MM.1S (cell line): ENCODE data around the gene WDR54.

Source experiments
- DNase-seq: peaks from one replicate; pipeline ENCODE4 v3.0.0-alpha.2; 2015
- H2AFZ ChIP-seq: fragments of 300-600 bp; sonication (generic); 2 replicates; pipeline ENCODE4 v1.6.0; 2016; ENCODE audit warnings: antibody characterized with exemption, low read length
- H3F3A ChIP-seq: fragments of 300-600 bp; sonication (generic); 2 replicates; pipeline ENCODE4 v1.6.1; 2016; ENCODE audit warnings: mild to moderate bottlenecking, antibody characterized with exemption, low read length, moderate library complexity, mixed read lengths; ENCODE audit not compliant: insufficient read depth
- H3K27ac ChIP-seq: fragments of 300-600 bp; sonication (generic); 2 replicates; pipeline ENCODE4 v1.5.1; 2016; ENCODE audit warnings: mild to moderate bottlenecking, low read length
- H3K27me3 ChIP-seq: fragments of 300-600 bp; sonication (generic); replicated peaks from 2 replicates; pipeline ENCODE4 v1.6.0; 2016; ENCODE audit warnings: low read length; ENCODE audit not compliant: insufficient read depth
- H3K36me3 ChIP-seq: fragments of 300-600 bp; sonication (generic); replicated peaks from 2 replicates; pipeline ENCODE4 v1.6.1; 2016; ENCODE audit warnings: mild to moderate bottlenecking, low read length, mixed read lengths; ENCODE audit not compliant: insufficient read depth
- H3K4me1 ChIP-seq: fragments of 300-600 bp; sonication (generic); 2 replicates; pipeline ENCODE4 v1.6.1; 2016; ENCODE audit warnings: low read length, mixed read lengths
- H3K4me2 ChIP-seq: fragments of 300-600 bp; sonication (generic); 2 replicates; pipeline ENCODE4 v1.6.0; 2016; ENCODE audit warnings: low read depth, low read length
- H3K4me3 ChIP-seq: fragments of 300-600 bp; sonication (generic); 2 replicates; pipeline ENCODE4 v1.5.1; 2016; ENCODE audit warnings: low read length, mixed read lengths
- H3K79me2 ChIP-seq: fragments of 300-600 bp; sonication (generic); 2 replicates; pipeline ENCODE4 v1.6.1; 2016; ENCODE audit warnings: mixed run types, low read length, mixed read lengths
- H3K9ac ChIP-seq: fragments of 300-600 bp; sonication (generic); 2 replicates; pipeline ENCODE4 v1.6.1; 2016; ENCODE audit warnings: low read length, mixed read lengths
- H3K9me2 ChIP-seq: fragments of 300-600 bp; sonication (generic); replicated peaks from 2 replicates; pipeline ENCODE4 v1.6.1; 2016; ENCODE audit warnings: mild to moderate bottlenecking, low read length, mixed read lengths; ENCODE audit not compliant: insufficient read depth
- H3K9me3 ChIP-seq: fragments of 300-600 bp; sonication (generic); replicated peaks from 2 replicates; pipeline ENCODE4 v1.6.1; 2016; ENCODE audit warnings: mild to moderate bottlenecking, low read length, mixed read lengths; ENCODE audit not compliant: insufficient read depth
- H4K20me1 ChIP-seq: fragments of 300-600 bp; sonication (generic); 2 replicates; pipeline ENCODE4 v1.6.1; 2016; ENCODE audit warnings: mild to moderate bottlenecking, low read length, moderate library complexity, mixed read lengths; ENCODE audit not compliant: insufficient read depth
- CTCF ChIP-seq: fragments of 300-600 bp; sonication (generic); IDR thresholded peaks from 2 replicates; pipeline ENCODE4 v1.5.1; 2016; ENCODE audit warnings: antibody characterized with exemption, low read length, mixed read lengths
- EZH2 ChIP-seq: fragments of 300-600 bp; sonication (generic); optimal IDR thresholded peaks from 2 replicates; pipeline ENCODE3; 2017; ENCODE audit warnings: low read depth, mild to moderate bottlenecking, antibody characterized with exemption, low read length, mixed read lengths
- EZH2phosphoT487 ChIP-seq: fragments of 300-600 bp; sonication (generic); IDR thresholded peaks from 2 replicates; pipeline ENCODE4 v1.6.1; 2018; ENCODE audit warnings: antibody characterized with exemption, low read length

The WDR54 gene

GRCh38 chr2:74378007-74378406 is 43.5 kb upstream of the WDR54 start:
- no peaks in the 10 kb centered on the region for H3K9me2 ChIP-seq
- no peak overlapping the region for H3K27ac ChIP-seq
- H3K36me3 ChIP-seq: no peaks in the 10 kb centered on the region; the same call in 1 of the 2 replicates
- no peaks in the 10 kb centered on the region for H3F3A ChIP-seq
- TF ChIP-seq EZH2 (no peak), EZH2phosphoT487 (no peak), CTCF (no peak)
- no peak for DNase-seq
- no peaks in the 10 kb centered on the region for H3K4me1 ChIP-seq
- H3K4me2 ChIP-seq: no peak overlapping the region
- no peak overlapping the region for H3K9ac ChIP-seq
- H4K20me1 ChIP-seq: no peaks in the 10 kb centered on the region
- no peaks in the 10 kb centered on the region for H3K27me3 ChIP-seq
- H3K4me3 ChIP-seq: no peak overlapping the region
- H3K79me2 ChIP-seq: peaks cover 13% of the 10 kb centered on the region
- H3K9me3 ChIP-seq: no peaks in the 10 kb centered on the region
- no peak overlapping the region for H2AFZ ChIP-seq

- no peaks in the 10 kb centered on the region; the same call in 1 of the 2 replicates for H3K36me3 ChIP-seq
- H3K9me3 ChIP-seq: no peaks in the 10 kb centered on the region
- H3K27me3 ChIP-seq: no peaks in the 10 kb centered on the region
- TF ChIP-seq CTCF (no peak), EZH2phosphoT487 (no peak), EZH2 (no peak)
- peaks cover 13% of the 10 kb centered on the region for H3K79me2 ChIP-seq
- no peak within 1 kb of the TSS for H3K9ac ChIP-seq
- no peaks in the 10 kb centered on the region for H3K9me2 ChIP-seq
- no peak within 1 kb of the TSS for H3K27ac ChIP-seq
- H3K4me3 ChIP-seq: no peak within 1 kb of the TSS
- no peaks in the 10 kb centered on the region for H3K4me1 ChIP-seq
- DNase-seq: no peak
- no peaks in the 10 kb centered on the region for H4K20me1 ChIP-seq
- H3K4me2 ChIP-seq: no peak within 1 kb of the TSS
- H2AFZ ChIP-seq: no peak within 1 kb of the TSS
- H3F3A ChIP-seq: no peaks in the 10 kb centered on the region
Observed at GRCh38 chr2:74379851-74380789, 41.4 kb upstream of the WDR54 start, which contains the start of gene DCTN1. TSS of gene DCTN1 (minus strand) at chr2:74380311. CDS start at chr2:74380037, 274 bp downstream.

- H3F3A ChIP-seq: no peaks in the 10 kb centered on the region
- H3K9me3 ChIP-seq: no peaks in the 10 kb centered on the region
- H3K4me1 ChIP-seq: no peaks in the 10 kb centered on the region
- no peaks in the 10 kb centered on the region; the same call in 1 of the 2 replicates for H3K36me3 ChIP-seq
- no peak overlapping the region for H3K9ac ChIP-seq
- no peaks in the 10 kb centered on the region for H3K9me2 ChIP-seq
- H3K4me3 ChIP-seq: no peak overlapping the region
- no peaks in the 10 kb centered on the region for H4K20me1 ChIP-seq
- no peak overlapping the region for H3K4me2 ChIP-seq
- no peaks in the 10 kb centered on the region for H3K27me3 ChIP-seq
- H2AFZ ChIP-seq: no peak overlapping the region
- TF ChIP-seq CTCF (no peak), EZH2phosphoT487 (no peak), EZH2 (no peak)
- DNase-seq: no peak
- H3K79me2 ChIP-seq: peaks cover 13% of the 10 kb centered on the region
- no peak overlapping the region for H3K27ac ChIP-seq
Observed at GRCh38 chr2:74381751-74382150, 39.8 kb upstream of the WDR54 start.
